Liver (tissue), 9 donors: ENCODE results near the gene NR0B2. TPM values are rescaled to one million over a fixed set of nuclear protein-coding genes. Genes with fewer than 3 reads are reported as not detected.
"Not testable (repeated sequence)": the region's sequence is repeated elsewhere in the genome, so short reads cannot be mapped to it uniquely, and the experiment has no call there.

Source experiments
- DNase-seq: peaks from one replicate; pipeline ENCODE4 v3.0.0-alpha.2; 2017; ENCODE audit warnings: low spot score
- H3K27ac ChIP-seq, 2 donors: one replicate each; pipeline ENCODE4 v1.7.0; 2013; ENCODE audit warnings: inconsistent platforms in 2 of 2, low read length in 2 of 2, control low read depth in 1 of 2, low read depth in 1 of 2, mild to moderate bottlenecking in 1 of 2
- H3K27me3 ChIP-seq, 4 donors: one replicate each; pipeline versions ENCODE4 v1.6.1 to v1.7.0; 2013; ENCODE audit warnings: low read length in 3 of 4, inconsistent platforms in 1 of 4, mild to moderate bottlenecking in 1 of 4, moderate library complexity in 1 of 4; ENCODE audit not compliant: control insufficient read depth in 4 of 4, insufficient read depth in 4 of 4
- H3K36me3 ChIP-seq, 4 donors: one replicate each; pipeline versions ENCODE4 v1.6.1 to v1.7.0; 2013; ENCODE audit warnings: low read length in 3 of 4, mild to moderate bottlenecking in 3 of 4, low read depth in 1 of 4, moderate library complexity in 1 of 4; ENCODE audit not compliant: control insufficient read depth in 4 of 4, insufficient read depth in 3 of 4
- H3K4me1 ChIP-seq, 4 donors: one replicate each; pipeline versions ENCODE4 v1.6.1 to v1.7.0; 2013; ENCODE audit warnings: low read length in 3 of 4, mild to moderate bottlenecking in 3 of 4, moderate library complexity in 1 of 4; ENCODE audit not compliant: control insufficient read depth in 4 of 4, insufficient read depth in 4 of 4
- H3K4me3 ChIP-seq, 3 donors: one replicate each; pipeline versions ENCODE4 v1.6.1 to v1.7.0; 2013; ENCODE audit warnings: low read length in 3 of 3, control low read depth in 1 of 3, low read depth in 1 of 3, mild to moderate bottlenecking in 1 of 3
- H3K9ac ChIP-seq, 2 donors: one replicate each; pipeline ENCODE4 v1.7.0; 2013; ENCODE audit warnings: low read length in 2 of 2, mild to moderate bottlenecking in 2 of 2, moderate library complexity in 2 of 2, control low read depth in 1 of 2, low read depth in 1 of 2
- H3K9me3 ChIP-seq, 4 donors: one replicate each; pipeline versions ENCODE4 v1.6.1 to v1.7.0; 2013; ENCODE audit warnings: low read length in 3 of 4; ENCODE audit not compliant: control insufficient read depth in 4 of 4
- ATF3 ChIP-seq: IDR thresholded peaks from 2 replicates; pipeline ENCODE4 v1.6.1; 2016; ENCODE audit warnings: antibody characterized with exemption
- CTCF ChIP-seq: fragments of 150-350 bp; IDR thresholded peaks from 2 replicates; pipeline ENCODE4 v1.5.1; 2017; ENCODE audit warnings: improper control_type of control experiment, low read depth, low read length; ENCODE audit not compliant: missing input control
- HNF4A ChIP-seq, 2 donors: conservative IDR thresholded peaks; 2 replicates each; pipeline ENCODE4 v1.6.1; 2016; ENCODE audit warnings: antibody characterized with exemption in 2 of 2, mild to moderate bottlenecking in 2 of 2
- JUND ChIP-seq, 2 donors: IDR thresholded peaks; 2 replicates each; pipeline ENCODE4 v1.6.1; 2016; ENCODE audit warnings: antibody characterized with exemption in 2 of 2
- MAX ChIP-seq: IDR thresholded peaks from 2 replicates; pipeline ENCODE4 v1.6.1; 2016; ENCODE audit warnings: antibody characterized with exemption
- REST ChIP-seq: IDR thresholded peaks from 2 replicates; pipeline ENCODE4 v1.6.1; 2016; ENCODE audit warnings: antibody characterized with exemption, mild to moderate bottlenecking
- RXRA ChIP-seq, 2 donors: IDR thresholded peaks; 2 replicates each; pipeline ENCODE4 v1.6.1; 2017 to 2018; ENCODE audit warnings: antibody characterized with exemption in 2 of 2, mild to moderate bottlenecking in 1 of 2
- WGBS: extraction: QIAGEN DNeasy Blood & Tissue Kit; methylation state at CpG from one replicate; pipeline ENCODE4 v1.1.7; 2013; 5-methylcytosine and 5-hydroxymethylcytosine counted together
- polyA plus RNA-seq, 2 donors: library from polyadenylated mRNA; stranded (reverse) in 1 of 2; unstranded in 1 of 2; fragments of 200-250 nt in 1 of 2; fragments of >200 nt in 1 of 2; fragmentation: Nextera tagmentation in 1 of 2; extraction: Ambion mirVana in 1 of 2; gene quantifications; one replicate each; pipeline versions ENCODE4 v1.2.1 to v1.2.3, GENCODE V29; 2013 to 2015
- total RNA-seq, 2 donors: library from RNA; depleted of rRNA; stranded (reverse); fragments of >200 nt; gene quantifications; one replicate each; pipeline ENCODE4 v1.2.3, GENCODE V29; 2014
- donor health status: healthy.
- donor health status: healthy.
- donor health status: healthy.
- donor health status: healthy.
- donor health status: healthy.

Gene NR0B2
- total and polyA plus RNA-seq, 4 donors = 15.7 to 166 (median 40.6) TPM

GRCh38 chr1:26881611-26882010, 32.2 kb downstream of the NR0B2 start:
- H3K4me1 ChIP-seq, H3K27me3 ChIP-seq, DNase-seq, H3K4me3 ChIP-seq, H3K27ac ChIP-seq, H3K9ac ChIP-seq, H3K9me3 ChIP-seq: not testable (repeated sequence)
- H3K36me3 ChIP-seq = peaks cover 11 to 54% (median 52%) of the 10 kb centered on the region in 4 donors
- TF ChIP-seq RXRA (IDR thresholded peaks at IDR 0.05) = peak; percentile 13 to 54
- peak; percentile 32 to 39 for TF ChIP-seq HNF4A (conservative IDR thresholded peaks at IDR 0.05)
- WGBS = 53% methylated on average over 6 of the region's 6 CpGs

- H3K4me1 ChIP-seq = peaks cover 0 to 9% (median 6%) of the 10 kb centered on the region in 4 donors
- H3K27ac ChIP-seq = no peak overlapping the region
- no peak for DNase-seq
- no peak overlapping the region for H3K4me3 ChIP-seq
- H3K9ac ChIP-seq = no peak overlapping the region
- peaks cover 11 to 46% (median 41%) of the 10 kb centered on the region in 4 donors for H3K36me3 ChIP-seq
- H3K9me3 ChIP-seq = no peaks in the 10 kb centered on the region
- no peak for TF ChIP-seq ATF3
- WGBS = 94% methylated on average over 4 of the region's 4 CpGs
- no peaks in the 10 kb centered on the region for H3K27me3 ChIP-seq
Measured at GRCh38 chr1:26879793-26880192, 34.0 kb downstream of the NR0B2 start.

- no peaks in the 10 kb centered on the region for H3K27me3 ChIP-seq
- WGBS = 37% methylated on average over 2 of the region's 2 CpGs
- no peak for DNase-seq
- no peaks in the 10 kb centered on the region for H3K9me3 ChIP-seq
- H3K4me1 ChIP-seq = peaks cover 0 to 9% (median 6%) of the 10 kb centered on the region in 4 donors
- no peak for TF ChIP-seq MAX
- no peak for TF ChIP-seq RXRA (IDR thresholded peaks at IDR 0.05)
- no peak for TF ChIP-seq REST
- no peak for TF ChIP-seq CTCF
- TF ChIP-seq JUND (IDR thresholded peaks at IDR 0.05) = no peak
- no peak overlapping the region for H3K9ac ChIP-seq
- H3K36me3 ChIP-seq = peaks cover 6 to 24% (median 19%) of the 10 kb centered on the region in 4 donors
- no peak overlapping the region for H3K4me3 ChIP-seq
- peak overlapping the region; percentile 35 to 63 for H3K27ac ChIP-seq
Measured at GRCh38 chr1:26877326-26877725, 36.4 kb downstream of the NR0B2 start.
